Gastroesophageal sphincter (tissue), 3 donors: ENCODE results near the gene DTX4.

Source experiments
- POLR2A ChIP-seq, 2 donors: fragments of 450-650 bp; IDR thresholded peaks; one replicate each; pipeline ENCODE4 v1.6.1; 2017; ENCODE audit warnings: antibody characterized with exemption in 2 of 2, mild to moderate bottlenecking in 2 of 2, moderate library complexity in 1 of 2
- POLR2AphosphoS5 ChIP-seq: sonication (generic); formaldehyde crosslinking; IDR thresholded peaks from one replicate; pipeline ENCODE4 v1.6.1; 2017; ENCODE audit warnings: antibody characterized with exemption
- TF ChIP-seq, protein P1 (sequence below), 4 experiments: fragments of 200-600 bp in 2 of 4; fragments of 450-650 bp in 2 of 4; sonication (generic) in 1 of 4; IDR thresholded peaks; one replicate each; pipeline ENCODE4 v1.5.1; 2017 to 2019; ENCODE audit warnings: antibody characterized with exemption in 4 of 4, mild to moderate bottlenecking in 2 of 4, moderate library complexity in 2 of 4

DNA sequence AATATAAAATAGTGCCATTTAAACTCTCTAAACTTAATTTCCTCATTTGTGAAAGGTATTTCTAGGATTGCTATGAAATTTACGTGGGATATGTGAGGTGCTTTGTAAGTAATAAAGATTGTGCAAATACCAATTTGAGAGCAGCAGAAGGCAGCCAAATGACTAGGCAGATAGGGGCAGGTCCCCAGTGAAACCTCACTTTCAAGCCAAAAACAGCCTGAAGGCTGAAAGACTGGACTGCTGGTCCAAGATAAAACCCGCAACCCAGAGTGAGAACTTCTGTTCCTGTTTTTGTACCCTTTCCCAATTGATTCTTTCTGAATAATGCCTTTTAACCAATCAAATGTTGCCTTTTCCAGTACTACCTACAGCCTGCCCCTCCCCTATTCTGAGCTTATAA lies 7.2 kb downstream of the DTX4 start:
- TF ChIP-seq, protein P1, sequence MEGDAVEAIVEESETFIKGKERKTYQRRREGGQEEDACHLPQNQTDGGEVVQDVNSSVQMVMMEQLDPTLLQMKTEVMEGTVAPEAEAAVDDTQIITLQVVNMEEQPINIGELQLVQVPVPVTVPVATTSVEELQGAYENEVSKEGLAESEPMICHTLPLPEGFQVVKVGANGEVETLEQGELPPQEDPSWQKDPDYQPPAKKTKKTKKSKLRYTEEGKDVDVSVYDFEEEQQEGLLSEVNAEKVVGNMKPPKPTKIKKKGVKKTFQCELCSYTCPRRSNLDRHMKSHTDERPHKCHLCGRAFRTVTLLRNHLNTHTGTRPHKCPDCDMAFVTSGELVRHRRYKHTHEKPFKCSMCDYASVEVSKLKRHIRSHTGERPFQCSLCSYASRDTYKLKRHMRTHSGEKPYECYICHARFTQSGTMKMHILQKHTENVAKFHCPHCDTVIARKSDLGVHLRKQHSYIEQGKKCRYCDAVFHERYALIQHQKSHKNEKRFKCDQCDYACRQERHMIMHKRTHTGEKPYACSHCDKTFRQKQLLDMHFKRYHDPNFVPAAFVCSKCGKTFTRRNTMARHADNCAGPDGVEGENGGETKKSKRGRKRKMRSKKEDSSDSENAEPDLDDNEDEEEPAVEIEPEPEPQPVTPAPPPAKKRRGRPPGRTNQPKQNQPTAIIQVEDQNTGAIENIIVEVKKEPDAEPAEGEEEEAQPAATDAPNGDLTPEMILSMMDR (IDR thresholded peaks at IDR 0.05): no peak
- no peak for TF ChIP-seq POLR2A (IDR thresholded peaks at IDR 0.05)
- TF ChIP-seq POLR2AphosphoS5: no peak
